GM19328 (cell line): ENCODE measurements around the gene MOGAT3.

Experiments used
- ATAC-seq: cut with Tn5 transposase; IDR thresholded peaks from one replicate; pipeline ENCODE4 v1.9.1; 2021; ENCODE audit warnings: mild to moderate bottlenecking, moderate library complexity; ENCODE audit not compliant: unreplicated experiment

Gene MOGAT3

DNA sequence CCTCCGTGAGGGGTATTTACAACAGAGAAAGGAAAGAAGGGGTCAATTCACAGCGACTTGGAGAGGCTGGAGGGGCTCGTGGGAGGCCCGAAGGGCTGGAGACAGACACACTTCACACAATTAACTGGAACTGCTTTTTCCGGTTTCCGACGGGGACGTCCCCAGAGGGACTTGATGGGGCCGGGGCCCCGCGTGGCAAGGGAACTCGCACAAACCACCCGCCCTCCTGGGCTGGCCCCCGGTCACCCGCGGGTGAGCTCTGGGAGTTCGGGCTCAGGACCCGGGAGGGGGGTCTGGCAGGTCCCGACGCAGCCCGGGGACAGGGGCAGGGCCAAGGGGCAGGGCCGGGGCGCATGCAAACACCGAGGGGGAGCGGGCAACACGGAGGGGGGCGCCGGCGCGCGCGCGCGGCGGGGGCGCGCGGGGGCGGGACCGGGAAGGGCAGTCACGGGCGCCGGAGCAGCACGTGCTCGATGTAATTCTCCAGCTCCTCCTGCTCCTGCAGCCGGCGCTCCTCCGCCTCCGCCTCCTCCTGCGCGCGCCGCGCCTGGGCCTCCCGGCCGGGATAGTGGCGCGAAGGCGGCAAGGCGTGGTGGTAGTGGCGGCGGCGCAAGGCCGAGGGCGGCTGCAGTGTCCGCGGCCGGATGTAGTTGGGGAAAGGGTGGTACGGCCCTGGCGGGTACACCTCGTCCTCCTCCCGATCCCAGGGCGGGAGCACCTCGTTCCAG is 38.1 kb downstream of the MOGAT3 start:
- no peak for ATAC-seq

DNA sequence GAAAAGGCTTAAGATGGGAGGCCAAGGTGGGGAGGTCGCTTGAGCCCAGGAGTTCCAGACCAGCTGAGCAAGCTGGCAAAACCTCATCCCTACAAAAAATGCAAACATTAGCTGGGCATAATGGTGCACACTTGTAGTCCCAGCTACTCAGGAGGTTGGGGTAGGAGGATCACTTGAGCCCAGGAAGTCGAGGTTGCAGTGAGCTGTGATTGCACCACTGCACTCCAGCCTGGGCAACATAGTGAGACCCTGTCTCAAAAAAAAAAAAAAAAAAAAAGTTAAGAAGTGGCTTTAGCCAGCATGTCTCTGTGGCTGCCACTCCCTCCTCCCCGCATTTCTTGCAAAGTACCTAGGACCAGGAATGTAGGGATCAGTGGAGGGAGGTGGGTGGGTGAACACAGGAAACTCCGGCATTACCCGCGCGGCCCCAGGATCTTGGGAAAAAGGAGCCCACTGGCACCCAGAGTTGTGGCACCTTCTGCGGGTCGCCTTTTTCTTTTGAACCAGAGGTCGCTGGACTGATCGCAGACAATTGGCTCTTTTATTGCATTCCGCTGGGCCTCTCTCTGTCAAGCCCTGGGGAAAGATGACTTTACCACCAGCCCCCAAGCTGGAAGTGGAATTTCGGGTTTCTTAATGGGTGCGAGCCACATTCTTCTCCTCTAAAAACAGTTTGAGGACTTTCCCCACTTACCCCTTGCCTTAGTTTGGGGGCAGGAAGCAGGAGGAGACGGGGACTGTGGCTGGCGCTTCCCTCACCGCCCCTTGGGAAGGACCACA is 39.0 kb downstream of the MOGAT3 start:
- ATAC-seq: no peak

DNA sequence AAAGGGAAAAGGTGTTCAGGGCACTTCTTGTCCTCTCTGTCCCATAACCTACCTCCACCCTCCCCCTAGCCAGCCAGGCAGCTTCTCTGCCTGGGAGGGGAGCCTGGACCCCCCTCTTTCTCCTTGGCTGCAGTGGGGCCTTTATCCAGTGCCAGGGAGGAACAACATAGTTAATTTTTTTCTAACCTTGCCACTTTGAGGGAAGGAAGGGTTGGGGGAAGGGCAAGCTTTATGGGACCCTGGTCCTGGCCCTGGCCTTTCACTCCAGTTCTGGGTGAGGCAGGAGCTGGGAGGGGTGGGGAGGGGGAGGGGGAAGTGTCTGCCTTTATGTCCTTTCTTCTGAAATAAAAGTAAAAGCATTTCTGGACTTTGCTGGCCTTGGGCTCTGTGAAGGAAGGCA is 39.9 kb downstream of the MOGAT3 start:
- no peak for ATAC-seq

DNA sequence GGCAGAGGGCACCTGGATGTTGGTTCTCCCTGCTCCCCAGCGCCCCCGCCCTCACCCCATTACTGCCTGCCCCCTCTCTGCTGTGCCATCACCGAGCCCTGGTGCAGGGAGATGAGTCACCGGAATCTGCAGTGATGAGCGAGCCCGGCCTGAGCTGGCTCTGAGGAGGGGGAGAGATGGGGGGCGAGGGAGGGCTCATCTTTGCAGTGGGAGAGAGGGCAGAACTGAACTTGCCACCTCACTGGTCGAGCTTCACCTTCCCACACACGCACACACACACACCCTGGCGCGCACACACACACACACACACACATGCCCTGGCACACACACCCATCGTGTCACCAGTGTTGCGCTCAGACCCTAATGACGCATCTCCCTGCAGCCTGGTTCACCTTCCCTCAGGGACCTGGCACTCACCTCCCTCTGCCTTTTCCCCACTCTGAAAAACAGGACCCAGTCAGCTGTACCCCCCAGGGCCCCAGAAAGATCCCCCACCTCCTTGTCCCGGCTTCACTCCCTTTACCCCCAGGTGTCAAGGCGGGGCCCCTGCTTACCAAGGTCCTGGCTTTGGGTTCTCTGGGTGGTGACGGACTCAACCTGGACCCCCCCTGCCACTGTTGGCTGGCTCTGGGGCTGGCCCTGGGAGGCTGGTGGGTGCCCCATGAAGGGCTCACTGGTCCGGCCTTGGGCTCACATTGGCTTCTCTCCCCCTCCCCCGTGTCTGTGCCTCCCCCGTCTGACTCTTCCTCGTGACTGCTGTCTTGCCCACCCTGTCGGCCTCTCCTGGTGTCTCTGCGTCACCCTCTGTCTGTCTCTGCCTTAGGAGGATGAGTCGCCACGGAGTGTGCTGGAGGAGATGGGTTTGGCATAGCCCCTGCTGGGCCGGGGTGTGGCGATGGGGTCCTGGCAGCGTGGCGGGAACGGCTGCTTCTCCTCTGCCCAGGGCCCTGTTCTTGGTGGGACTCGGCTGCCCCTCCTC is 40.9 kb downstream of the MOGAT3 start:
- ATAC-seq: no peak

DNA sequence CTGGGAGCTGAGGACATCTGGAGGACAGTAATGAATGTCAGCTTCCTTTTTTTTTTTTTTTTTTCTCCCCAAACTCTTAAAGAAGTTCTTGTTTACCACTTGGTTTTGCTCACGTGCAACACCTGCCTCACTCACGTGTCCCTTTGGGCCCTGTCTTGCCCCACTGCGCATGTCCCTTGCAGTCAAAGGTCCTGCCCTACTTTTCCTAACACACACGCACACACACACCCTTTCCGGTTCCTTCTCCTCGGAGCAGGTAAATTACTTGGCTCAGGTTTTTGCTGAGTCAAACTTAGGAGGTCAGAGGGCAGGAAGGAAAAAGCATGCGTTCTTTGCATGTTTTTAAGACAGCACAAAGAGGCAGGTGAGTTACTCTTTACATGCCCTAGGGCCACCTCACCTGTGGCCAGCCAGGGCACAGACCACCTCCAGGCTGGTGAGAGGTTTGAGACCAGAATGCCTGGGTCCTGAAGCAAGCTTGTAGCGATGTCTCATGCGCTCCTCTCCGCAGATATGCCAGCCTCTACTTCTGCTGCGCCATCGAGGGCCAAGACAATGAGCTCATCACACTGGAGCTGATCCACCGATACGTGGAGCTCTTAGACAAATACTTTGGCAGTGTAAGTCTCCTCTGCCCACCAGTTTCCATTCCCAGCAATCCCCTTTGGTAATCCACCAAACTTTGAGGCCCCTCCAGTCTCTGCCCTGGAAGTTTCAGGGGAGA is 43.8 kb downstream of the MOGAT3 start:
- ATAC-seq: no peak

DNA sequence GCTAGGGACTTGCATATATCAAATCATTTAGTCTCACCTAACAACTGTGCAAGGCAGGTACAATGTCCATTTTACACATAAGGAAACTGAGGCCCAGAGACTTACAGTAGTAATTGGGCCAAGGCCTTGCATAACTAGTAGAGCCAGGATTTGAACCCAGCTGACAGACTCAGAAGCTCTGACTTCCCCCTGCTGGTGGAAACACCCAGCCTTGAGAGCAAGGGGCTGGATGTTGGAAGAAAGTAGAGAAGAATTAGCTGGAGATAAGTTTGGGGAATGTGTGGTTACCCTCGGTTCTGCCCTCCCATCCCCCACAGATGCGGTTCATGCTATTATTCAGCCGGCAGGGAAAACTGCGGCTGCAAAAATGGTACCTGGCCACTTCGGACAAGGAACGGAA is 44.6 kb downstream of the MOGAT3 start:
- no peak for ATAC-seq

DNA sequence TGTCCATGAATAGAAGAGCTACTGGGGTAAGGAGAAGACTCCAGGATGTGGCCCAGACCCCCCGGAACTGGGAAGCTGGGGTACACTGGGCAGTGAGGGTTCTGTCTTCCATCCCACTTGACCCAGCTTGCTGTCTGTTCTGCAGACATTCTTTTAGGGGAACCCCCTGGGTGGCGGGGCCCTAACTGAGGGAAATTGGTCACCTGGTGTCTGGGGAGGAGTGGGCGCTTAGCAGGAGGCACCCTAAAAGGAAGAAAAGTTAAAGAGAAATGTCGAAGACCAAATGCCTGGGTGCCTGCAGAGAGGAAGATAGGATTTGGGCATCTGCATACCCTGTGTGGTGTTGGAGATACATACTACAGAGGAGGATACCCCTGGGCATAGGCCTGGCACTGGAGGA is 45.5 kb downstream of the MOGAT3 start:
- ATAC-seq: no peak

DNA sequence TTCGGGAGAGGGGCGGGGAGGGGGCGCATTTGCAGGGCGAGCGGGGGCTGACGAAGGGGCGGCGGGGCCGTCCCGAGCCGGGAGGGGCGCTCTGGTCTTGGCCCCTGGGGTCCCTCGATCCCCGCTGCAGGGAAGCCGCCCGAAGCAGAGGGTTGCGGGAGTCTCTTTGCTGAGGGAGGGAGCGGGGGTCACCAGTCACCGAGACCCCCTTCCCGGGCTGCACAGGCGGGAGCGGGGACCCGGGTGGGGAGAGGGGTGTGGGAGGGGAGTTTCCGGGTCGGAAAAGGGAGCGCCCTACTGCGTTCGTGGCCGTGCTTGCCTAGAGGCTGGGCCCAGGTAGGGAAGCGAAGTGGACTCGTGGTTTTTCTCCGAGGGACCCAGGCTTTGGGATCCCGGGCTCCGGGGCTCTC is 46.1 kb downstream of the MOGAT3 start:
- ATAC-seq: no peak

DNA sequence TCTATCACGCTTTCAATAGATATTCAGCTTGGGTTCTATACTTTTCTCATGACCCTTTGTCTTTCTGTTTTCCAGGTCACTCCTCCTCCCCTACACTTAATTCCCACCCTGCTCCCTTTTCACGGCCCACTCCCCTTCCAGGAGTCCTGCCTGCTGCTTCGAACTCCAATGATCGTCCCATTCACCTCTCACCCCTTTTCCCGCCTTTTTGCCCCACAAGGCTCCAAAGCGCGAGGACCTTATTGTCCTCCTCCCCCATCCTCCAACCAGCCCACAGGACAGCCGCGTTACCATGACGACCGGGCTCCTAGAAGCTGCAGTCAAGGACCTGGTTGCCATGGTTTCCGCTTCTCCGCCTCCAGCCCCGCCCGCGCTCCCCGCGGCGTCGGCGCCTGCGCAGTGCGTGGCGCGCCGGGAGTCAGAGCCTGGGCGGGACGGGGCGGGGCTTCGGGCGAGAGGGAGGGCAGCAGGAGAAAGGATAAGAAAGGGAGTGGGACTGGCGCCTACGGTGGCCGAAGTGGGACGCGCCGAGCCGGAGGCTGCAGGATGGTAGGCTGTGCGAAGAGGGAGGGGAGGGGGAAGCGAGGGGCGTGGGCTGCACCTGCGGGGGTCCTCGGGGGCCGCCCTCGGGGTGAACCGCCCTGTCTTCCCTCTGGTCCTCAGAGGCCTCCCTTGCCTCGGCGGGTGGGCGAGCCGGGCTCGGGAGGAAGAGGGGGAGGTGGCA is 46.7 kb downstream of the MOGAT3 start, which contains the start of gene AP1S1:
Gene AP1S1, plus strand, starts transcription at position 508 of the 724 bp plus-strand sequence. Its CDS starts 39 bp downstream, at position 547.
- ATAC-seq: peak; percentile 73

DNA sequence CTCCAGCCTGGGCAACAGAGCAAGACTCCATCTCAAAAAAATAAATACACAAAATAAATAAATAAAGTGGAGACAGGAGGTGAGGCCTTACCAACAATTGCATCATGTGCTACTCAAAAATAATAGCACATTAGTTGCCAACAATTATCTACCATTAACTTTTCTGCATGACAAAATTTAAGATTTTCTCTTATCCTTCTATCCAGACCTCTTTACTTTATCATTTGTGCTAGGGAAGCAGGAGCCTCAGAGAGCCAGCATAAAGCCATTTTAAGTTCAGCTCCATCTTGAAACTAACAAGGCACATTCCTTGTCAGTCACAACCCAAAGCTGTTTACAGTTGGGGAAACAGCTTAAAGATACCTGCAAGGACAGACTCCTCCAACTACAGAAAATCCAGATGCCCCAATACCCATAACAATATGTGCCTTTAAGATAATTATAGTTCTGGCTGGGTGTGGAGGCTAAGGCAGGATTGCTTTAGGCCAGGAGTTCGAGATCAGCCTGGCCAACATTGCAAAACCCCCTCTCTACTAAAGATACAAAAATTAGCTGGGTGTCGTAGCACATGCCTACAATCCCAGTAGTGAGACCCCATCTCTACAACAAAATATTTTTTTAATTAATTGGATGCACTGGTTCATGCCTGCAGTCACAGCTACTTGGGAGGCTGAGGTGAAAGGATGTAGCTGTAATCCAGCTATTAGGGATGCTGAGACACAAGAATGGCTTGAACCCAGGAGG is 48.8 kb downstream of the MOGAT3 start:
- no peak for ATAC-seq
